SK-MEL-5 (cell line): ENCODE results near the gene ADAM12. TPM values are rescaled to one million over a fixed set of nuclear protein-coding genes. Genes with fewer than 3 reads are reported as not detected.

Experiments used
- DNase-seq: peaks from one replicate; pipeline ENCODE4 v3.0.0-alpha.2; 2016; ENCODE audit warnings: low read depth, low spot score
- in situ Hi-C: cut with HindIII; loops from 2 replicates; pipeline ENCODE4 v1.10.0; 2016; ENCODE audit warnings: low sequenced_read_pairs, high pct_unique_total_duplicates, low pct_unique_long_range_greater_than_20kb
- total RNA-seq: library from RNA; depleted of rRNA; stranded (reverse); fragments of >200 nt; shearing (Covaris generic); gene quantifications from 2 replicates; pipeline ENCODE4 v1.2.3, GENCODE V29; 2014

The ADAM12 gene
- total RNA-seq, 1 experiment from 2014 or later, result 0.87 TPM

DNA sequence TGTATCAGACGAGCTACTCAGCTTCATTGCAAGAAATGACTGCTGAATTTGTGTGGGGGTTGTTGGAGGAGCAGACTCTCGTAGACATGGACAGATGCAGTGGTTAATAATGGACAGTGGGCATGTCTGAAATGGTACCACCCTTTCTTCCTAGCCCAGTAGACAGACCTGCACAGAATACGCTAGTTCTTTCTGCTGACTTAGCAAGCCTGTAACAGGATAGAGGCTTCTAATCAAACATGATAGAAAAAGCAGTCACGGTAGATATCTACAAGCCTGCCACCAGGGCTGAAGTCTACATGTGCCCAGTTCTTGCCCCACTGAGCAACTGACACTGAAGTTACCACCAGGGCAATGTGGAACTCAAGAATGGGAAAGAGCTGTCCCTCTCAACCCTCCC, 303.9 kb downstream of the ADAM12 start:
- in situ Hi-C loops, result no loop called here
- DNase-seq, result no peak

DNA sequence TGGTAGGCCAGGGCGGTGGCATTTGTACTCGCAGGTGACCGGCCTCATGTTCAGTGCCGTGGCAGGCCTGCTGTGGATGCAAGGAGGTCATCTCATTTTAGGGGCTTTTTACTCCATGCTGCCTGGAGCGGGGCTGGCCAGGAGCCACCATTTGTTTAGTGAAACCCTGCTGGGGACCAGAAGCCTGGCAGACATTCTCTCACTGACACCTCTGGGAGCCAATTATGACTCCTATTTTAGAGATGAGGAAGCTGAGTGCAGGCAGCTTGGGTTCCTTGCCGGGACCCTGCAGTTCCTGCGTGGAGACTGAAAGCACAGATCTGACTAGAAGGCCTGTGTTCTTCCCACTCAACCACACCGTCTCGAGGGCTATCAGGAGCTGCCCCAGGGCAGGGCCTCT, 305.3 kb downstream of the ADAM12 start:
- no peak for DNase-seq
- in situ Hi-C loops, result no loop called here

DNA sequence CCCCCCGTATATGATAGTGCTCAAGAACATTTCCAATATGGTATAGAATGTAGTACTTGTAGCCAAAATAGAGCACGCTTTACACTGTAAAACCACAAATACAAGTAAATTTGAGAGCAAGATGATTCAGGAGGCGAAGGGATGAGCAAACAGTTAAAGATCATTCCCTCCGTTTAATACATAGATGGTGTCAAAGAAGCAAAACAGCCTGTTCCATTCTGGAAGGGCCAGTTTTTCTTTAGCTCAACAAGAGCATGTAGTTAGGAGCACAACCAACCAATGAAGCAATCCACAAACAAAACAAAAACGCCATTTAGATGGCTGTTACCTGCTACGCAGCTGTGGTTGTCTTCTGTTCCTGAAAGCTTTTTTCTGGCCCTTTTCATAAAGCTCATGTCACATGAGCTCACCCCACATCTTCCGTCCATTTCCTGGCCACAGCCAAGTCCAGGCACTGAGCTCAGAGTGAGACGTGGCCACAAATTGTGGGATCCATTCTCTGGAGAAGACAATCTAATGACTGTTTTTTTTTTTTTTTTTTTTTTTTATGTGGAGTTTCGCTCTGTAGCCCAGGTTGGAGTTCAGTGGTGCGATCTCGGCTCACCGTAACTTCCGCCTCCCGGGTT, 306.3 kb downstream of the ADAM12 start:
- in situ Hi-C loops, result no loop called here

DNA sequence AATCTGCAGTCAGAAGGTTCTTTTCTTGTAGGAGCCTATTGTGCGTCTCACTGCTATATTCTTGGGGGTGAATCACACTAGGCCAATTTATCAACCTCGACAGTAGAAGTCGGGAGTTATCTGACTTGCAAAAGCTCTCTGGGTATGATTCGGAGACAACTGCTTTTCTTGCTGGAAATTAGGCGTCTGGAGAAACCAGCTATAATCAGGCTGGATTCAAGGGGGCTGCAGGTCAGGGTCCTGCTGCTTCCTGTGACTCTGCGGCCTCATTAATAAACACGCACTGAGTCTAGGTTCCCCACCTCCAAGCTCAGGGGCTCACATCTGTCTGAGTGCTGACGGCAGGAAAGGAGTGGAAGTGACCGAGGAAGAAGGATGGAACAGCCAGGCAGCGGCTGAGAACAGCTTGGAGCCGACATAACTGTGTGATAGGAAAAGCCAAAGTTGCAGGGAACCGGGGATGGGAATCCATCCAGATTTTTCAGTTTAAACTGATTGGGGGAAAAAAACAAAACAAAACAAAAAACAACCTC, 307.3 kb downstream of the ADAM12 start:
- in situ Hi-C loops, result no loop called here
- DNase-seq, result no peak

More for the DNA sequence above, 306.3 kb downstream of the ADAM12 start:
- DNase-seq, result peak; percentile 22

DNA sequence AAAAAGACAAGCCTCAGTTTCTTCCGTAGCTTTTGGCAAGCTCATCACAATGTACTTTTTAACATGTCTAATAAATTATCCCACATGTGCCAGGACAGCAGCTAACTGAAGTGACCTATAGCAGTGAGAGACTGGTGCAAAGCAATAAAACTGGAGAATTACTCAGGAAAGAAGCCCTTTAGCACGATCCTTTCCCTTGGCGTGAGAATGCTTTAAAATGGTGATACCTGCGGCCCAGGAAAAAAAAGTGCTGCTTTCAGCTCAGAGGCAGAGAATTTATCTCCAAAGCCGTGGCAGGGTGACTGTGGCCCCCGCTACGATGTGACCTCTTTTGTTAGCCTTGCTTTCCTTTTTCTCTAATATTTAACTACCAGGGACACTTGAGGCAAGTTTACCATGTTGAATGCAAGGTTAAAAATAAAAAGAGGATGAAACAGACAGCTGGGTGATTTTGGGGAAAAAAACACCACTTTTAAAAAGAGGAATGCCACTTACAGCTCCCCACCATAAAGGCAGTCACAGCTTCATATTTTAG, 307.9 kb downstream of the ADAM12 start:
- DNase-seq, result no peak
- in situ Hi-C loops, result no loop called here

DNA sequence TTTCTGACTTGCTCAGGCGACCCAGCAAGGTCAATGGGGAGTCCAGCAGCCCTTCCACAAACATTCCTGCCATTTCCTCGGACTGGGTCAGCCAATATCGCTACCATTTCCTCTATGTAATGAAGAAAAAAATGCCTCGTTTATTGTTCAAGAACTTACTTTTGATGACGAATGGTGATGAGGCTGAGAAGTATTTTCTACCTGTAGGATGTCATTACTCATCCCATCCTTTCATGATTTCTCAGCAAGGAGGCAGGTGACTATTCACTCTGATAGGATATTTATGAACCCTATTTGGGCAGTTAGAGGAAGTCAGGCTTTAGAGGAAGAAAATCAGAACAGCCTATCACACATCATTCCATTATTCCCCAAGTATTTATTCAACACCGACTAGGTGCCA, 313.3 kb downstream of the ADAM12 start:
- in situ Hi-C loops, result no loop called here
- no peak for DNase-seq

DNA sequence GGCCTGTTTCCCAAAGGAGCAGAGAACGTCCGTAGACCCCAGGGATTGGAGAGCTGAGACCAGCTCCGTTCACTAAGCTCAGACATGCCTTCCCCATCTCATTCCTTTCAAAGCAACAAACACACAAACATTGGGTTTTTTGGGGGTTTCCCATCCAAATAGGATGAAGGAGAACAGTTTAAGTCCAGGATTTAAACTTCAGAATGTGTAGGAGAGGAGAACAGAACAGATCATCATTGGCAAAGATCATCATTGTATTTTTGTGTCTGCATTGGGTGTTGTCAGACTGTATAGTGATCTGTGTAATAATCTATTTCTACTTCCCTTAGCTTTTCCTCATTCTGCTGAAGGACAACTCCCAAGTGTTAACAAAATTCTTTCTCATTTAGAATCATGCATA, 314.0 kb downstream of the ADAM12 start:
- DNase-seq, result no peak
- in situ Hi-C loops, result no loop called here

DNA sequence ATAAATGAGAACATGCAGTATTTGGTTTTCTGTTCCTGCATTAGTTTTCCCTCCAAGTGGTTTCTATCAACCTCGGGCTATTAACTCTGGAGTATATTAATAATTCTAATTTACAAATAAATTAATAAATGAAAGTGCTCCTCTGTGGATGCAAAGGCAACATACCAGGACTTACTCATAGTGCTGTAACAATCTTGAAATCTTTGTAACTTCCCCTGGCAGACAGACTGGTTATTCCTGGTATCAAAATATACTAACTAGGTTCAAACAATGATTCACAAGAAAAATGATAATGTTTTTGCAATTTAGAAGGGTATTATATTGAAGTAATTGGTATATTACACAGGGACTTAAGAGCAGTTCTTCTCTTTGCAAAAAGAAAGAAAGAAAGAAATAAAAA, 314.7 kb downstream of the ADAM12 start:
- no peak for DNase-seq
- in situ Hi-C loops, result no loop called here

DNA sequence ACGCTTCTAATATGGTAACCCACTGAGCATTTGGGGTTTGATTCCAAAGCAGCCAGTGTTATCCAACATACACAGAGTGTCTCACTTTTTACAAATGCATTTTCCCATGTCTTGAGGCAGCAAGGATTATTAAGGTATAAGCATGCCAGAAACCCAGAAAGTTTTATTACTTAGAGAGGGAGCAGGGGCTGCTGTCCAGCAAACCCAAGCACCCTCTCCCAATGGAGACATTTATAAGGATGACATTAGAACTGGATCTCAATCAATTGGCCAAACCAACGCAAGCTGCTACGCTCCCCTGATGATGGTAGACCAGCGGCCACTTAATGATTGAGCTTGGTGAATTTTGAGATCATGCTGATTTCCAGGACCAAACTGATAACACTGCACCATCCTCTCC, 315.7 kb downstream of the ADAM12 start:
- in situ Hi-C loops, result no loop called here
- no peak for DNase-seq

DNA sequence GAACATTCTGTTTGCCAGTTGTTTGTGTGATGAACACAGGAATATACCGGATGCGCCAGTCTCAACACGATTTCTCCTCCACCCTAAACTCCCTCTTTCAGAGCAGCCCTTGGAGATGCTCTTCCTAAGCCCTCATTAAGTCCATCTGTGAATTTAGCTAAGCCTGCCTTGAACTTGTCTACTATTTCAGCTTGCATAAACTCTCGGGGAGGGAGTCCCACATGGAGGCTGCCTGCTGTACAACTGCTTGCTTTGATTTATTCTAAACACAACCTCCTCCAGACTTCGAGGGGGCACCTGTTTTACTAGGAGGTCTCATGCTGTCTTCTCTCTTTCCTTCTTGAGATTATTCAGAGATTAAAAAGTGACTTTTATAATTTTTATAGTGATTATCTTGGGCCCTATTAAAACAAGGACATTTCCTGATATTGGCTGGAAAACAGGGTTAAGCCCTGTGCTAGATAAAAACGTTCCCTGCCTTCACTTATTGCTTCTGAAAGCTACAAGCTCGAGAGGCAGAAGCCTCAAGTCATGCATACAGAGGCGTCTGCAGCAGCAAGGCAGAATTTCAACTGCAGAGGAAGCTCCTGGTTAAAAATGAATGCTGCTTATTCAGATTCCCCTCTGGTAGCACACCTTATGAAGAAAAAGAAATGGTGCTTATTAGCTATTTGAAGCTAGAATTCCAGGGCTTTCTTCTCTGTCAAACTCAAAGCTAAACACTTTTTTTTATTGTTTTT, 317.6 kb downstream of the ADAM12 start:
- DNase-seq, result no peak
- in situ Hi-C loops, result no loop called here

DNA sequence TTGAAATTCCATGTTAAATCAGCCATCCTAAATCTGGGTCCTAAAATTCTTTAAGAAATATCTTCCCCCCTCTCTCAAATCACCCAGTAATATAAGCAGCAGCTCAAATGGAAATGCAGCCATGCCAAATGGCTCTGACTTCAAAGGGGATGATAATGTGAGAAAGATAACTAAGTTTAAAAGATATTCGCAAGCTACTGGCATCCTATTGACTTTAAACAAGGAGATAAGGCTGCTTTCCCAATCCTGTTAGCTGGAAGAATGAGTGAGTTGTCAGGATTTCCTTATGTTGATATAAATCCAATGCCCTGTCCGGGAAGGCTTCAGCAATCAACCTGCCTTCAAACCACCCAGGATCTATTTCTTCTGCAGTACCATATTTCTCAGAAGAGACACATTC, 320.0 kb downstream of the ADAM12 start:
- in situ Hi-C loops, result no loop called here
- DNase-seq, result no peak

DNA sequence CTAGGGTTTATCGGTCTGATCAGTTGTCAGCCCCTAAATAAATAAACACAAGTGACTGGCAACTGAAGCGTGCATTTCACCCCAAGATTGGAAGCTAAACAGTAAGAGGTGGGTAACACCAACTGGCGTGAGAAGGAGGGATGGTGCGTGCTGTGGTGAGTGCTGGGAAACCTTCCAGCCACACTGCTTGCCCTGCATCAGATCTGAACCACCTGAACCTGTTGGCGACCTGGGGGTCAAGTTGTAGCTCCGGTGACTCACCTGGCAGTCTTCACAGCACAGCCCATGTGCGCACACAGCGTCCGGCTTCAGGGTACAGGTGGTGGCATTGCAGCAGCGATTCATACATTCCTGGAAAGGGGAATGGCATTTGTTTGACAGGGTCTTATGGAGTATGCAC, 321.8 kb downstream of the ADAM12 start:
- no peak for DNase-seq
- in situ Hi-C loops, result no loop called here

DNA sequence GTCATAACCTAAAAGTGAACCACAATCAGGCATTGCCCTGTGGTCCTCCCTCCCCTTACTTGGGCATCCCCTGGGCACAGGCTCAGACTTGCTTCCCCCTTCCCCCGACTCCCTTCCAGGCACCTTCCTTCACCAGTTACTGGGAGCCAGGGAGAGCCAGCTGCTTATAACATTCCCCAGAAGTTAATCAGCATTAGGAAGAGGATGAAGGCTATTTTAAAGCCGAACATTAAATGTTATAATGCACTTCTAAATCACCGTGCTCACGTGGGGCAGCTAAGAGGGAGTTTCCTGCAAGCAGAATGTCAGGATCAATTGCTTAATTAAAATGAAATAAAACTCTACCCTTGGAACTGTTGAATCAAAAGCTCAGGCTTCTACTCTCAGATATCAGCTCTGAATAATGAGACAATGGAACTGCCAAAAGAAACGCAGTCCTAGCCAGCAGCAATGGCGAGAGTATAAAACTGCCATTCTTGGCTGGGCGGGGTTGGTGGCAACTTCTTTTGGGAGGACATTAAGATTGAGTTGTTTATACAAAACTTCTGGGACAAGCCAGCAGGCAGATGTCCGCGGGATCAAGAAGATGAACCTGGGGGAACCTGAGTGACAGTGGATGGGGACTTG, 322.4 kb downstream of the ADAM12 start:
- DNase-seq, result no peak
- in situ Hi-C loops, result no loop called here

DNA sequence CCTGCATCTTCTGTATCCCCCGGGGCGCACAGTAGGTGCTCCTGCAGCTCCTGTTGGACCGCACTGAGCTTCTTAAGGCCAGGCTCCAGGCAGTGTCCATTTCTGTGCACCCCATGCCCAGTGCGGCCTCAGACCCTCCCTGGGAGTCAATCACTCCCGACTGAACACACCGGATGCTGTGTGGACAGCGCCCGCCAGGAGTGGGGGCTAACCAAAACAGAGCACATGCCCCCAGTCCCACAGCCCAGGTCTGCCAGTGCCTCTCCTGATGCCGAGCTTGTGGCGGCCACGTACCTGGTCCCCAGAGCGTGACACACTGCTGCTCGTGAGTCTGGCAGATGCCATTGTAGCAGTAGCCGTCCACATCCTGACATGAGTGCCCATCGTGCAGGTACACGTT, 323.8 kb downstream of the ADAM12 start:
- DNase-seq, result no peak
- in situ Hi-C loops, result no loop called here

DNA sequence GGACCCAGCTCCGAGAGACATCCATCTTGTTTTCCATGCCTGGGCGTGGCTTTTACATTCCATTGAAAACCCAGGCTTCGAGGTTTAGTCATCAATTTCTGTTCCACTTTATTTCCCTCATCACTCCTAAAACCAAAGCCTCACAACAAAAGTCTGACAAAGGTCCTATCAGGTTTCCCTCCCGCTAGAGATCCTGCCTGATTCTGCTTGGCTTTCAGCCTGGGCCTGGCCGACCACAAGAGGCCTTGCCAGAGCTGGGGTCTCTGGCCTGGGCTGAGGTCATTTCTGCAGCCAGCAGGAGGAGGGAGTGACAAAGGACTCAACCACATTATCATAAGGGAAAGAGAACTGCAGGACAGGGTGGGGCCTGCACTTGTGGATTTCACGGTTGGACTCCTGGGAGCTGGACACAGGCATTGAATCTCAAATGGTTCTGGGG, 324.9 kb downstream of the ADAM12 start:
- in situ Hi-C loops, result no loop called here
- no peak for DNase-seq

DNA sequence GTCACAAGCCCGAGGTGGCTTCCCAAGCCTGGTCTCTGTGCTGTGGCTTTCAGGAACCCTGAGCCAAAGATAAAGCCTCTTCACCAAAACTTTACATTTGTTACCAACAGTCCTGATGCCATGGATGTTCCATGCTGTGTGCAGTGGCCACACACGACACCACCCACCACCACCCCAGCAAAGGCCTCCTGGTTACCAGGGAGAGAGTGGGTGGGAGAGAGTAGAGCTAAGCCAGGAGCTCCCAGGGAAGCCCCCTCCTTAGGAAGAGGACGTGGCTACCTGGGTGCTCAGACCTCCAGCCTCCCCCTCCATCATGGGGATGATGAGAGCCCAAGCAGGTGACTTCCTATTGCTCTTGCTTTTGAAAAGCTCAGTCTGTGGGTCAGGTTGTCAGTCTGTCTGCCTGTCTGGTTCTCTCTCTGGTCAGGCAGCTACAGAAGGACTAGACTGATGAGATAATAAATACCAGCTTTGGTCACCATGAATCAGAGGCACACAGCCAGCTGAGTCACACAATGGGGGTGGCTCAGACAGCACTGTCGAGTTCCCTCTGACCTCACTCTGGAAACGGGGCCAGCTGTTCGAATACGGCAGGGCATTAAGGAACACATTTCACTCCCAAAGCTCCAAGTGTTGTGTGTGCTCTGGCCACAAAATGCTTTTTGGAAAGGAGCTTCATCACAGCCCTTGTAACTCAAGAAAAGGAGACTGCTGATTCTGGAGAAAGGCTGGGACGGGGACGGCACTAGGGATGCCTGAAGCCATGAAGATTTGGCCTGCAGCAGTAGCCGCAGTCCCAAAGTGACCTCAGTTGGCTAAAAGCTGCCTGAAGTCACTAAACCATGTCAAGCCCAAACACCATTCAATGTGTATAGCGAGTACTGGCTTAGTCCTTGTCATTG, 325.9 kb downstream of the ADAM12 start:
- in situ Hi-C loops, result no loop called here

DNA sequence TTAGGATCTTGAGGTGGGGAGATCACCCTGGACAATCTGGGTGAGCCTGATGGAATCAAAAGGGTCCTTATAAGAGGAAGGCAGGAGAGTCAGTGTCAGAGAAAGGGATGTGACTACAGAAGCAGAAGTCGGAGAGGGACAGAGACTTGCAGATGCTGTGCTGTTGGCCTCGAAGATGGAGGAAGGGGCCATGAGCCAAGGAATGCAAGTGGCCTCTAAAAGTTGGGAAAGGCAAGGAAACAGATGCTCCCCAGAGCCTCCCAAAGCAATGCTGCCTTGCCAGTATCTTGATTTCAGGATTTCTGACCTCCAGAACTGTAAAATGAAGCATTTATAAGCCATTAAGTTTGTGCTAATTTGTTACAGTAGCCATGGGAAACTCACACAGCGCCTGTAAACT, 326.8 kb downstream of the ADAM12 start:
- in situ Hi-C loops, result no loop called here
- no peak for DNase-seq

More for the DNA sequence above, 325.9 kb downstream of the ADAM12 start:
- DNase-seq, result peak; percentile 2
